Measurements from ENCODE around the gene MAPK10. TPM values are rescaled to one million over a fixed set of nuclear protein-coding genes. Genes with fewer than 3 reads are reported as not detected.

The MAPK10 gene
- total and polyA plus RNA-seq, 2 experiments from 2014 or later, result 3.6 to 8.1 TPM

DNA sequence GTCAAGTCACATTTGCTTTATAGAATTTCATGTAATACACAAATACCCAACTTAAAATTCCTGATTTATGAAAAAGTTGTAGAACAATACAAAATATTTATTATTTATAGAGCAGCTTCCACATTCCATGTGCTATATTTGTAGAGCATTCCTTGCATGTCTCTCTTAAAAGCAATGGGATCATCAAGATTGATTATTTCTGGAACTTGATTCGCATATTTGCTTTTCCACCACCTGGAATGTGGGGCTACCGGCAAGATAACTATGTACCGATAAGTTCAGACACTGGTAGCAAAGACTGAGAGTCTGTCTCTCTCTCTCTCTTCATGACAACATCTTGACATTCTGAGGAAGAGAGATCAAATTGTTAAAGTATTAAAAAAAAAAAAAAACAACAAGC, 59.3 kb downstream of the MAPK10 start:
- Histone ChIP-seq H3K79me2 (replicated peaks; ENCODE audit: insufficient read depth) (no peaks in the 10 kb centered on the region), H3K4me2 (no peak overlapping the region), H3K27me3 (ENCODE audit: insufficient read depth) (no peaks in the 10 kb centered on the region), H3K27ac (ENCODE audit: low read depth) (no peak overlapping the region), H4K20me1 (replicated peaks; ENCODE audit: insufficient read depth) (no peaks in the 10 kb centered on the region), H3K36me3 (ENCODE audit: insufficient read depth) (no peaks in the 10 kb centered on the region), H2AFZ (no peak overlapping the region), H3K9me2 (ENCODE audit: insufficient read depth) (no peaks in the 10 kb centered on the region), H3F3A (replicated peaks; ENCODE audit: low read depth) (no peaks in the 10 kb centered on the region), H3K4me3 (no peak overlapping the region), H3K4me1 (ENCODE audit: insufficient read depth) (peaks cover 21% of the 10 kb centered on the region)
- no peak for TF ChIP-seq STAT1 (IDR thresholded peaks at IDR 0.05; ENCODE audit: unreplicated experiment)
- no peak for TF ChIP-seq CREB1 (CRISPR knock-in tag; IDR thresholded peaks at IDR 0.05; ENCODE audit: low read depth)
- TF ChIP-seq, protein P1, sequence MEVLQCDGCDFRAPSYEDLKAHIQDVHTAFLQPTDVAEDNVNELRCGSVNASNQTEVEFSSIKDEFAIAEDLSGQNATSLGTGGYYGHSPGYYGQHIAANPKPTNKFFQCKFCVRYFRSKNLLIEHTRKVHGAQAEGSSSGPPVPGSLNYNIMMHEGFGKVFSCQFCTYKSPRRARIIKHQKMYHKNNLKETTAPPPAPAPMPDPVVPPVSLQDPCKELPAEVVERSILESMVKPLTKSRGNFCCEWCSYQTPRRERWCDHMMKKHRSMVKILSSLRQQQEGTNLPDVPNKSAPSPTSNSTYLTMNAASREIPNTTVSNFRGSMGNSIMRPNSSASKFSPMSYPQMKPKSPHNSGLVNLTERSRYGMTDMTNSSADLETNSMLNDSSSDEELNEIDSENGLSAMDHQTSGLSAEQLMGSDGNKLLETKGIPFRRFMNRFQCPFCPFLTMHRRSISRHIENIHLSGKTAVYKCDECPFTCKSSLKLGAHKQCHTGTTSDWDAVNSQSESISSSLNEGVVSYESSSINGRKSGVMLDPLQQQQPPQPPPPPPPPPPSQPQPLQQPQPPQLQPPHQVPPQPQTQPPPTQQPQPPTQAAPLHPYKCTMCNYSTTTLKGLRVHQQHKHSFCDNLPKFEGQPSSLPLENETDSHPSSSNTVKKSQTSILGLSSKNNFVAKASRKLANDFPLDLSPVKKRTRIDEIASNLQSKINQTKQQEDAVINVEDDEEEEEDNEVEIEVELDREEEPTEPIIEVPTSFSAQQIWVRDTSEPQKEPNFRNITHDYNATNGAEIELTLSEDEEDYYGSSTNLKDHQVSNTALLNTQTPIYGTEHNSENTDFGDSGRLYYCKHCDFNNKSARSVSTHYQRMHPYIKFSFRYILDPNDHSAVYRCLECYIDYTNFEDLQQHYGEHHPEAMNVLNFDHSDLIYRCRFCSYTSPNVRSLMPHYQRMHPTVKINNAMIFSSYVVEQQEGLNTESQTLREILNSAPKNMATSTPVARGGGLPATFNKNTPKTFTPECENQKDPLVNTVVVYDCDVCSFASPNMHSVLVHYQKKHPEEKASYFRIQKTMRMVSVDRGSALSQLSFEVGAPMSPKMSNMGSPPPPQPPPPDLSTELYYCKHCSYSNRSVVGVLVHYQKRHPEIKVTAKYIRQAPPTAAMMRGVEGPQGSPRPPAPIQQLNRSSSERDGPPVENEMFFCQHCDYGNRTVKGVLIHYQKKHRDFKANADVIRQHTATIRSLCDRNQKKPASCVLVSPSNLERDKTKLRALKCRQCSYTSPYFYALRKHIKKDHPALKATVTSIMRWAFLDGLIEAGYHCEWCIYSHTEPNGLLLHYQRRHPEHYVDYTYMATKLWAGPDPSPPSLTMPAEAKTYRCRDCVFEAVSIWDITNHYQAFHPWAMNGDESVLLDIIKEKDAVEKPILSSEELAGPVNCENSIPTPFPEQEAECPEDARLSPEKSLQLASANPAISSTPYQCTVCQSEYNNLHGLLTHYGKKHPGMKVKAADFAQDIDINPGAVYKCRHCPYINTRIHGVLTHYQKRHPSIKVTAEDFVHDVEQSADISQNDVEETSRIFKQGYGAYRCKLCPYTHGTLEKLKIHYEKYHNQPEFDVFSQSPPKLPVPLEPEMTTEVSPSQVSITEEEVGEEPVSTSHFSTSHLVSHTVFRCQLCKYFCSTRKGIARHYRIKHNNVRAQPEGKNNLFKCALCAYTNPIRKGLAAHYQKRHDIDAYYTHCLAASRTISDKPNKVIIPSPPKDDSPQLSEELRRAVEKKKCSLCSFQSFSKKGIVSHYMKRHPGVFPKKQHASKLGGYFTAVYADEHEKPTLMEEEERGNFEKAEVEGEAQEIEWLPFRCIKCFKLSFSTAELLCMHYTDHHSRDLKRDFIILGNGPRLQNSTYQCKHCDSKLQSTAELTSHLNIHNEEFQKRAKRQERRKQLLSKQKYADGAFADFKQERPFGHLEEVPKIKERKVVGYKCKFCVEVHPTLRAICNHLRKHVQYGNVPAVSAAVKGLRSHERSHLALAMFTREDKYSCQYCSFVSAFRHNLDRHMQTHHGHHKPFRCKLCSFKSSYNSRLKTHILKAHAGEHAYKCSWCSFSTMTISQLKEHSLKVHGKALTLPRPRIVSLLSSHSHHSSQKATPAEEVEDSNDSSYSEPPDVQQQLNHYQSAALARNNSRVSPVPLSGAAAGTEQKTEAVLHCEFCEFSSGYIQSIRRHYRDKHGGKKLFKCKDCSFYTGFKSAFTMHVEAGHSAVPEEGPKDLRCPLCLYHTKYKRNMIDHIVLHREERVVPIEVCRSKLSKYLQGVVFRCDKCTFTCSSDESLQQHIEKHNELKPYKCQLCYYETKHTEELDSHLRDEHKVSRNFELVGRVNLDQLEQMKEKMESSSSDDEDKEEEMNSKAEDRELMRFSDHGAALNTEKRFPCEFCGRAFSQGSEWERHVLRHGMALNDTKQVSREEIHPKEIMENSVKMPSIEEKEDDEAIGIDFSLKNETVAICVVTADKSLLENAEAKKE (CRISPR knock-in tag; IDR thresholded peaks at IDR 0.05), result no peak
- TF ChIP-seq ZNF114 (CRISPR knock-in tag; IDR thresholded peaks at IDR 0.05), result no peak
- TF ChIP-seq EZH2phosphoT487 (IDR thresholded peaks at IDR 0.05; ENCODE audit: unreplicated experiment), result no peak
- no peak for TF ChIP-seq EZH2 (IDR thresholded peaks at IDR 0.05; ENCODE audit: low read depth, unreplicated experiment)
- TF ChIP-seq, protein P2, sequence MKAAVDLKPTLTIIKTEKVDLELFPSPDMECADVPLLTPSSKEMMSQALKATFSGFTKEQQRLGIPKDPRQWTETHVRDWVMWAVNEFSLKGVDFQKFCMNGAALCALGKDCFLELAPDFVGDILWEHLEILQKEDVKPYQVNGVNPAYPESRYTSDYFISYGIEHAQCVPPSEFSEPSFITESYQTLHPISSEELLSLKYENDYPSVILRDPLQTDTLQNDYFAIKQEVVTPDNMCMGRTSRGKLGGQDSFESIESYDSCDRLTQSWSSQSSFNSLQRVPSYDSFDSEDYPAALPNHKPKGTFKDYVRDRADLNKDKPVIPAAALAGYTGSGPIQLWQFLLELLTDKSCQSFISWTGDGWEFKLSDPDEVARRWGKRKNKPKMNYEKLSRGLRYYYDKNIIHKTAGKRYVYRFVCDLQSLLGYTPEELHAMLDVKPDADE (IDR thresholded peaks at IDR 0.05), result no peak
- TF ChIP-seq, protein P3, sequence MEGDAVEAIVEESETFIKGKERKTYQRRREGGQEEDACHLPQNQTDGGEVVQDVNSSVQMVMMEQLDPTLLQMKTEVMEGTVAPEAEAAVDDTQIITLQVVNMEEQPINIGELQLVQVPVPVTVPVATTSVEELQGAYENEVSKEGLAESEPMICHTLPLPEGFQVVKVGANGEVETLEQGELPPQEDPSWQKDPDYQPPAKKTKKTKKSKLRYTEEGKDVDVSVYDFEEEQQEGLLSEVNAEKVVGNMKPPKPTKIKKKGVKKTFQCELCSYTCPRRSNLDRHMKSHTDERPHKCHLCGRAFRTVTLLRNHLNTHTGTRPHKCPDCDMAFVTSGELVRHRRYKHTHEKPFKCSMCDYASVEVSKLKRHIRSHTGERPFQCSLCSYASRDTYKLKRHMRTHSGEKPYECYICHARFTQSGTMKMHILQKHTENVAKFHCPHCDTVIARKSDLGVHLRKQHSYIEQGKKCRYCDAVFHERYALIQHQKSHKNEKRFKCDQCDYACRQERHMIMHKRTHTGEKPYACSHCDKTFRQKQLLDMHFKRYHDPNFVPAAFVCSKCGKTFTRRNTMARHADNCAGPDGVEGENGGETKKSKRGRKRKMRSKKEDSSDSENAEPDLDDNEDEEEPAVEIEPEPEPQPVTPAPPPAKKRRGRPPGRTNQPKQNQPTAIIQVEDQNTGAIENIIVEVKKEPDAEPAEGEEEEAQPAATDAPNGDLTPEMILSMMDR (conservative IDR thresholded peaks at IDR 0.05; ENCODE audit: low read depth in 2 of 2), result no peak
- TF ChIP-seq, protein P4, sequence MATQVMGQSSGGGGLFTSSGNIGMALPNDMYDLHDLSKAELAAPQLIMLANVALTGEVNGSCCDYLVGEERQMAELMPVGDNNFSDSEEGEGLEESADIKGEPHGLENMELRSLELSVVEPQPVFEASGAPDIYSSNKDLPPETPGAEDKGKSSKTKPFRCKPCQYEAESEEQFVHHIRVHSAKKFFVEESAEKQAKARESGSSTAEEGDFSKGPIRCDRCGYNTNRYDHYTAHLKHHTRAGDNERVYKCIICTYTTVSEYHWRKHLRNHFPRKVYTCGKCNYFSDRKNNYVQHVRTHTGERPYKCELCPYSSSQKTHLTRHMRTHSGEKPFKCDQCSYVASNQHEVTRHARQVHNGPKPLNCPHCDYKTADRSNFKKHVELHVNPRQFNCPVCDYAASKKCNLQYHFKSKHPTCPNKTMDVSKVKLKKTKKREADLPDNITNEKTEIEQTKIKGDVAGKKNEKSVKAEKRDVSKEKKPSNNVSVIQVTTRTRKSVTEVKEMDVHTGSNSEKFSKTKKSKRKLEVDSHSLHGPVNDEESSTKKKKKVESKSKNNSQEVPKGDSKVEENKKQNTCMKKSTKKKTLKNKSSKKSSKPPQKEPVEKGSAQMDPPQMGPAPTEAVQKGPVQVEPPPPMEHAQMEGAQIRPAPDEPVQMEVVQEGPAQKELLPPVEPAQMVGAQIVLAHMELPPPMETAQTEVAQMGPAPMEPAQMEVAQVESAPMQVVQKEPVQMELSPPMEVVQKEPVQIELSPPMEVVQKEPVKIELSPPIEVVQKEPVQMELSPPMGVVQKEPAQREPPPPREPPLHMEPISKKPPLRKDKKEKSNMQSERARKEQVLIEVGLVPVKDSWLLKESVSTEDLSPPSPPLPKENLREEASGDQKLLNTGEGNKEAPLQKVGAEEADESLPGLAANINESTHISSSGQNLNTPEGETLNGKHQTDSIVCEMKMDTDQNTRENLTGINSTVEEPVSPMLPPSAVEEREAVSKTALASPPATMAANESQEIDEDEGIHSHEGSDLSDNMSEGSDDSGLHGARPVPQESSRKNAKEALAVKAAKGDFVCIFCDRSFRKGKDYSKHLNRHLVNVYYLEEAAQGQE (IDR thresholded peaks at IDR 0.05; ENCODE audit: unreplicated experiment), result no peak
- TF ChIP-seq ZNF331 (CRISPR knock-in tag; IDR thresholded peaks at IDR 0.05; ENCODE audit: low read depth), result no peak
- no peak for TF ChIP-seq JUNB (IDR thresholded peaks at IDR 0.05; ENCODE audit: unreplicated experiment)
- TF ChIP-seq NANOG (IDR thresholded peaks at IDR 0.05; ENCODE audit: borderline replicate concordance), result no peak
- TF ChIP-seq POLR2AphosphoS5 (IDR thresholded peaks at IDR 0.05; ENCODE audit: low read depth), result no peak
- ATAC-seq, result no peak
- no peak for DNase-seq (ENCODE audit: low spot score)
- H3K27me3 Mint-ChIP-seq (ENCODE audit: insufficient read depth, low read depth, poor library complexity), result peaks cover 5% of the 10 kb centered on the region
- H3K9me3 Mint-ChIP-seq, result 0 out of 3 replicates have a peak, but pooled peaks cover 4% of the 10 kb centered on the region
- peaks cover 4% of the 10 kb centered on the region; the same call in 2 of the 3 replicates for H3K36me3 Mint-ChIP-seq (ENCODE audit: low read depth)
- peaks cover 11% of the 10 kb centered on the region; the same call in 2 of the 3 replicates for H3K4me1 Mint-ChIP-seq
- no peak overlapping the region for H3K4me3 Mint-ChIP-seq
- no peak overlapping the region for H3K27ac Mint-ChIP-seq

Data from GM23338 (cell line).